HepG2 (cell line): ENCODE measurements around the gene FBXO41. TPM values are rescaled to one million over a fixed set of nuclear protein-coding genes. Genes with fewer than 3 reads are reported as not detected.

Experiments used
- EED ChIP-seq: sonication (generic); formaldehyde crosslinking; IDR thresholded peaks from 2 replicates; pipeline ENCODE4 v1.5.0; 2020; ENCODE audit warnings: mild to moderate bottlenecking, missing genetic modification reagents
- HNRNPLL ChIP-seq: fragments of 200-400 bp; formaldehyde crosslinking; IDR thresholded peaks from 2 replicates; pipeline ENCODE4 v1.6.1; 2017; ENCODE audit warnings: mild to moderate bottlenecking, low read depth, low read length; ENCODE audit not compliant: poor library complexity, severe bottlenecking
- KAT8 ChIP-seq: IDR thresholded peaks from 2 replicates; pipeline ENCODE4 v1.6.1; 2016; ENCODE audit warnings: missing genetic modification reagents, missing compliant biosample characterization
- MAFK ChIP-seq, 2 experiments: IDR thresholded peaks in 1 of 2; conservative IDR thresholded peaks in 1 of 2; 2 replicates each; pipeline ENCODE4 v1.6.1; 2011; ENCODE audit warnings: improper control_type of control experiment in 2 of 2, low read length in 2 of 2
- POGK ChIP-seq: sonication (generic); formaldehyde crosslinking; conservative IDR thresholded peaks from 2 replicates; pipeline ENCODE4 v1.8.0; 2022; ENCODE audit warnings: mild to moderate bottlenecking, moderate library complexity, missing genetic modification reagents
- RXRA ChIP-seq: sonication (generic); formaldehyde crosslinking; IDR thresholded peaks from 2 replicates; pipeline ENCODE4 v1.5.1; 2020; ENCODE audit warnings: missing genetic modification reagents
- SSRP1 ChIP-seq: IDR thresholded peaks from 2 replicates; pipeline ENCODE4 v1.6.1; 2016; ENCODE audit warnings: control low read depth
- TBX2 ChIP-seq: sonication (generic); formaldehyde crosslinking; IDR thresholded peaks from 2 replicates; pipeline ENCODE4 v1.5.0; 2020; ENCODE audit warnings: missing genetic modification reagents, mild to moderate bottlenecking, borderline replicate concordance
- ZNF598 ChIP-seq: sonication (generic); formaldehyde crosslinking; IDR thresholded peaks from 2 replicates; pipeline ENCODE4 v1.5.1; 2020; ENCODE audit warnings: mild to moderate bottlenecking, missing genetic modification reagents, borderline replicate concordance
- ZNF740 ChIP-seq: sonication (generic); formaldehyde crosslinking; IDR thresholded peaks from 2 replicates; pipeline ENCODE4 v1.4.0; 2020; ENCODE audit warnings: missing genetic modification reagents
- ZNF839 ChIP-seq: sonication (generic); formaldehyde crosslinking; IDR thresholded peaks from 2 replicates; pipeline ENCODE4 v1.4.0; 2020; ENCODE audit warnings: missing genetic modification reagents, mild to moderate bottlenecking, borderline replicate concordance
- ZSCAN25 ChIP-seq: sonication (generic); formaldehyde crosslinking; IDR thresholded peaks from 2 replicates; pipeline ENCODE4 v1.8.0; 2022; ENCODE audit warnings: mild to moderate bottlenecking, missing genetic modification reagents
- ZSCAN30 ChIP-seq: sonication (generic); formaldehyde crosslinking; IDR thresholded peaks from 2 replicates; pipeline ENCODE4 v1.5.0; 2020; ENCODE audit warnings: mild to moderate bottlenecking, missing genetic modification reagents
- polyA plus RNA-seq, 8 experiments: library from polyadenylated mRNA; depleted of rRNA in 3 of 8; stranded (reverse) in 7 of 8; unstranded in 1 of 8; fragments of >200 nt; fragmentation: Illumina TruSeq in 4 of 8; extraction: Trizol in 4 of 8; gene quantifications; 2 replicates each; pipeline versions ENCODE4 v1.2.1 to v1.2.3, GENCODE V29; 2011 to 2016; ENCODE audit warnings: low read depth in 4 of 8, missing spikeins in 1 of 8, mixed read lengths in 1 of 8; ENCODE audit not compliant: insufficient read depth in 1 of 8
- total RNA-seq, 5 experiments: library from RNA; depleted of rRNA; stranded (reverse); fragments of >200 nt; fragmentation: Illumina TruSeq; extraction: Trizol; gene quantifications; 2 replicates each; pipeline ENCODE4 v1.2.3, GENCODE V29; 2016; ENCODE audit warnings: low read depth in 1 of 5
- TF ChIP-seq, protein P1 (sequence below): sonication (generic); formaldehyde crosslinking; IDR thresholded peaks from one replicate; pipeline ENCODE4 v1.5.1; 2020; ENCODE audit warnings: mild to moderate bottlenecking, missing genetic modification reagents; ENCODE audit errors: not compliant biosample characterization
- TF ChIP-seq, protein P2 (sequence below): sonication (generic); formaldehyde crosslinking; IDR thresholded peaks from 2 replicates; pipeline ENCODE4 v1.5.0; 2020; ENCODE audit warnings: mild to moderate bottlenecking, missing genetic modification reagents, moderate library complexity

The FBXO41 gene
- total and polyA plus RNA-seq, 2 of the 13 experiments (the other 11 are each of a cell fraction or from before 2014, with no cell fraction given): 4.2 to 10.3 TPM

DNA sequence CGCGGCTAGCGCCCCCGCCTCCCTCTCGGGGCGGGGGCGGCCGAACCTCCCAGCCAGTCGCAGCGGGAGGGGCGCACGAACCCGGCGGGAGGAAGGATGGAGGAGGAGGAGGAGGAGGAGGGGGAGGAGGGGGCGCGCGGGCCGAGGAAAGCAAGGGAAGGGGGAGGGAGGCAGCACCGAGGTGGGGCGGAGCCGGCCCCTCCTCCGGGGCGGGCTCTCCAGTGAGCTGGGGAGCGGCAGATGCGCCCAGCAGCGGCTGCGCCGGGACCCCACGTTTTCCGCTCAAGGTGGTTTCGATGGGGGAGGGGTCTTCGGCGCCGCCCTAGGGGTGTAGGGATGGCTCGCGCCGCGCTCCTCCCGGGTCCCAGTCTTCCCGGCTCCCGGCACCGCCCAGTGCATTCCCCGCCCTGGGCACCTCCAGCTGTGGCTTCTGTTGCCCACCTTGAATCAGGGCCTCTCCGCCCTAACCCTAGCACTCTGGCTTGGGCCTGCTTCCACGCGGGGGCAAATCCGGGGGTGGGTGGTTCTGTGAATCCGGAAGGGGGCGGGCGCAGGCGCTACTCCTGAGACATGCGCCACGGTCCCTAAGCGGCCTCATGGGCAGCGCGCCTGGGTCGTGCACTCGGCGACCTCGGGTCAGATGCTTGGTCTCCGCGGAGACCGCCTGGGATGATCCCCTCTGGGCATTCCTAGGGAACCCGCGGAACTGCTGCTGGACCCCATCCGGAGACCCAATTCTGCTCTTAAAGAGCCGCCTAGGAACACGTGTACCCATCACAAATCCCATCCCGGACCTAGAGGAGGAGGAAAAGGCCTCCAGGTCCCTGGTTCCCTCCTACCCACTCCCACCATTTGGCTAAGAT, at the start of gene FBXO41 (continued):
- TF ChIP-seq, protein P1, sequence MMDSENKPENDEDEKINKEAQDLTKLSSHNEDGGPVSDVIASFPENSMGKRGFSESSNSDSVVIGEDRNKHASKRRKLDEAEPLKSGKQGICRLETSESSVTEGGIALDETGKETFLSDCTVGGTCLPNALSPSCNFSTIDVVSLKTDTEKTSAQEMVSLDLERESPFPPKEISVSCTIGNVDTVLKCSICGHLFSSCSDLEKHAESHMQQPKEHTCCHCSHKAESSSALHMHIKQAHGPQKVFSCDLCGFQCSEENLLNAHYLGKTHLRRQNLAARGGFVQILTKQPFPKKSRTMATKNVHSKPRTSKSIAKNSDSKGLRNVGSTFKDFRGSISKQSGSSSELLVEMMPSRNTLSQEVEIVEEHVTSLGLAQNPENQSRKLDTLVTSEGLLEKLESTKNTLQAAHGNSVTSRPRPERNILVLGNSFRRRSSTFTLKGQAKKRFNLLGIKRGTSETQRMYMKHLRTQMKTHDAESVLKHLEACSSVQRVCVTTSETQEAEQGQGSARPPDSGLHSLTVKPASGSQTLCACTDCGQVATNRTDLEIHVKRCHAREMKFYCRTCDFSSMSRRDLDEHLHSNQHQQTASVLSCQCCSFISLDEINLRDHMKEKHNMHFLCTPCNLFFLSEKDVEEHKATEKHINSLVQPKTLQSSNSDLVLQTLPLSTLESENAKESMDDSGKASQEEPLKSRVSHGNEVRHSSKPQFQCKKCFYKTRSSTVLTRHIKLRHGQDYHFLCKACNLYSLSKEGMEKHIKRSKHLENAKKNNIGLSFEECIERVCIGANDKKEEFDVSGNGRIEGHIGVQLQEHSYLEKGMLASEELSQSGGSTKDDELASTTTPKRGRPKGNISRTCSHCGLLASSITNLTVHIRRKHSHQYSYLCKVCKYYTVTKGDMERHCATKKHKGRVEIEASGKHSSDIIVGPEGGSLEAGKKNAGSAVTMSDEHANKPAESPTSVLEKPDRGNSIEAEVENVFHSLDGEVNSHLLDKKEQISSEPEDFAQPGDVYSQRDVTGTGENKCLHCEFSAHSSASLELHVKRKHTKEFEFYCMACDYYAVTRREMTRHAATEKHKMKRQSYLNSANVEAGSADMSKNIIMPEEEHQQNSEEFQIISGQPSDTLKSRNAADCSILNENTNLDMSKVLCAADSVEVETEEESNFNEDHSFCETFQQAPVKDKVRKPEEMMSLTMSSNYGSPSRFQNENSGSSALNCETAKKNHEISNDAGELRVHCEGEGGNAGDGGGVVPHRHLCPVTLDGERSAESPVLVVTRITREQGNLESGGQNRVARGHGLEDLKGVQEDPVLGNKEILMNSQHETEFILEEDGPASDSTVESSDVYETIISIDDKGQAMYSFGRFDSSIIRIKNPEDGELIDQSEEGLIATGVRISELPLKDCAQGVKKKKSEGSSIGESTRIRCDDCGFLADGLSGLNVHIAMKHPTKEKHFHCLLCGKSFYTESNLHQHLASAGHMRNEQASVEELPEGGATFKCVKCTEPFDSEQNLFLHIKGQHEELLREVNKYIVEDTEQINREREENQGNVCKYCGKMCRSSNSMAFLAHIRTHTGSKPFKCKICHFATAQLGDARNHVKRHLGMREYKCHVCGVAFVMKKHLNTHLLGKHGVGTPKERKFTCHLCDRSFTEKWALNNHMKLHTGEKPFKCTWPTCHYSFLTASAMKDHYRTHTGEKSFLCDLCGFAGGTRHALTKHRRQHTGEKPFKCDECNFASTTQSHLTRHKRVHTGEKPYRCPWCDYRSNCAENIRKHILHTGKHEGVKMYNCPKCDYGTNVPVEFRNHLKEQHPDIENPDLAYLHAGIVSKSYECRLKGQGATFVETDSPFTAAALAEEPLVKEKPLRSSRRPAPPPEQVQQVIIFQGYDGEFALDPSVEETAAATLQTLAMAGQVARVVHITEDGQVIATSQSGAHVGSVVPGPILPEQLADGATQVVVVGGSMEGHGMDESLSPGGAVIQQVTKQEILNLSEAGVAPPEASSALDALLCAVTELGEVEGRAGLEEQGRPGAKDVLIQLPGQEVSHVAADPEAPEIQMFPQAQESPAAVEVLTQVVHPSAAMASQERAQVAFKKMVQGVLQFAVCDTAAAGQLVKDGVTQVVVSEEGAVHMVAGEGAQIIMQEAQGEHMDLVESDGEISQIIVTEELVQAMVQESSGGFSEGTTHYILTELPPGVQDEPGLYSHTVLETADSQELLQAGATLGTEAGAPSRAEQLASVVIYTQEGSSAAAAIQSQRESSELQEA (CRISPR knock-in tag): peak; percentile 40
- TF ChIP-seq POGK (CRISPR knock-in tag) (0 out of 2 replicates have a peak, but pooled peaks have one; percentile 44), ZNF598 (CRISPR knock-in tag) (0 out of 2 replicates have a peak, but pooled peaks have one; percentile 8), KAT8 (CRISPR knock-in tag) (peak; percentile 52), ZSCAN30 (0 out of 2 replicates have a peak, but pooled peaks have one; percentile 23), TBX2 (CRISPR knock-in tag) (peak; percentile 17; the same call in 1 of the 2 replicates), MAFK (conservative IDR thresholded peaks at IDR 0.05 in 1 of 2, IDR thresholded peaks at IDR 0.05 in 1 of 2; ENCODE audit: low read length in 2 of 2) (no peak), ZNF839 (CRISPR knock-in tag) (0 out of 2 replicates have a peak, but pooled peaks have one; percentile 61), SSRP1 (CRISPR knock-in tag) (no peak), ZNF740 (CRISPR knock-in tag) (no peak), RXRA (CRISPR knock-in tag) (no peak), HNRNPLL (peak; percentile 63), EED (0 out of 2 replicates have a peak, but pooled peaks have one; percentile 39), ZSCAN25 (CRISPR knock-in tag) (0 out of 2 replicates have a peak, but pooled peaks have one; percentile 18)
- TF ChIP-seq, protein P2, sequence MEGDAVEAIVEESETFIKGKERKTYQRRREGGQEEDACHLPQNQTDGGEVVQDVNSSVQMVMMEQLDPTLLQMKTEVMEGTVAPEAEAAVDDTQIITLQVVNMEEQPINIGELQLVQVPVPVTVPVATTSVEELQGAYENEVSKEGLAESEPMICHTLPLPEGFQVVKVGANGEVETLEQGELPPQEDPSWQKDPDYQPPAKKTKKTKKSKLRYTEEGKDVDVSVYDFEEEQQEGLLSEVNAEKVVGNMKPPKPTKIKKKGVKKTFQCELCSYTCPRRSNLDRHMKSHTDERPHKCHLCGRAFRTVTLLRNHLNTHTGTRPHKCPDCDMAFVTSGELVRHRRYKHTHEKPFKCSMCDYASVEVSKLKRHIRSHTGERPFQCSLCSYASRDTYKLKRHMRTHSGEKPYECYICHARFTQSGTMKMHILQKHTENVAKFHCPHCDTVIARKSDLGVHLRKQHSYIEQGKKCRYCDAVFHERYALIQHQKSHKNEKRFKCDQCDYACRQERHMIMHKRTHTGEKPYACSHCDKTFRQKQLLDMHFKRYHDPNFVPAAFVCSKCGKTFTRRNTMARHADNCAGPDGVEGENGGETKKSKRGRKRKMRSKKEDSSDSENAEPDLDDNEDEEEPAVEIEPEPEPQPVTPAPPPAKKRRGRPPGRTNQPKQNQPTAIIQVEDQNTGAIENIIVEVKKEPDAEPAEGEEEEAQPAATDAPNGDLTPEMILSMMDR (CRISPR knock-in tag): peak; percentile 45
